Measurements from ENCODE around the gene KLK14.

Gene KLK14

DNA sequence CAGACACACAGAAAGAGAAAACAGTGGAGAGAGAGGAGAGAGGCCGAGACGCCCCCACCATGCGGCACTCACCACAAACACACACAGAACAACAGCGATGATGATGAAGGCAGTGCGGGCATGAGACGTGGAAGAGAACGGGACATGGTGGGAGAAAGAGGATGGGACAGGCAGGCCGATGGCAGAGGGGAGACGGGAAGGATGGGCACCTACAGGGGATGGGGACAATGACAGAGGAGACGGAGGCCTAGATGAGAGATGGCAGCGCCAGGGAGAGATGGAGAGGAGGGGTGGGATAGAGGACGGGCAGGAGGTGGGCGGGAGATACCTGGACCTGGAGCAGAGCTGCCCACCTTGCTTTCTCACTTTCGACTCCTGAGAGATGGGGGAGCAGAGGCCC lies 1.1 kb upstream of the KLK14 start:
- no peak overlapping the region for H3K27ac ChIP-seq (ENCODE audit: extremely low read depth, low read depth, low read length)
- H3K4me1 ChIP-seq (ENCODE audit: control insufficient read depth, insufficient read depth, low read length): no peaks in the 10 kb centered on the region
- TF ChIP-seq WT1 (tag by site-specific recombination; IDR thresholded peaks at IDR 0.05): no peak
- TF ChIP-seq ZNF341 (tag by site-specific recombination; IDR thresholded peaks at IDR 0.05; ENCODE audit: low read depth): no peak
- no peak for TF ChIP-seq ZNF16 (tag by site-specific recombination; IDR thresholded peaks at IDR 0.05; ENCODE audit: low read depth)
- no peak for TF ChIP-seq ZBTB8A (tag by site-specific recombination; IDR thresholded peaks at IDR 0.05)
- TF ChIP-seq ZNF843 (tag by site-specific recombination; IDR thresholded peaks at IDR 0.05): no peak
- TF ChIP-seq ZNF670 (tag by site-specific recombination; IDR thresholded peaks at IDR 0.05; ENCODE audit: low read depth): no peak
- TF ChIP-seq ZNF292 (tag by site-specific recombination; IDR thresholded peaks at IDR 0.05; ENCODE audit: borderline replicate concordance, low read depth): no peak
- TF ChIP-seq, protein P1, sequence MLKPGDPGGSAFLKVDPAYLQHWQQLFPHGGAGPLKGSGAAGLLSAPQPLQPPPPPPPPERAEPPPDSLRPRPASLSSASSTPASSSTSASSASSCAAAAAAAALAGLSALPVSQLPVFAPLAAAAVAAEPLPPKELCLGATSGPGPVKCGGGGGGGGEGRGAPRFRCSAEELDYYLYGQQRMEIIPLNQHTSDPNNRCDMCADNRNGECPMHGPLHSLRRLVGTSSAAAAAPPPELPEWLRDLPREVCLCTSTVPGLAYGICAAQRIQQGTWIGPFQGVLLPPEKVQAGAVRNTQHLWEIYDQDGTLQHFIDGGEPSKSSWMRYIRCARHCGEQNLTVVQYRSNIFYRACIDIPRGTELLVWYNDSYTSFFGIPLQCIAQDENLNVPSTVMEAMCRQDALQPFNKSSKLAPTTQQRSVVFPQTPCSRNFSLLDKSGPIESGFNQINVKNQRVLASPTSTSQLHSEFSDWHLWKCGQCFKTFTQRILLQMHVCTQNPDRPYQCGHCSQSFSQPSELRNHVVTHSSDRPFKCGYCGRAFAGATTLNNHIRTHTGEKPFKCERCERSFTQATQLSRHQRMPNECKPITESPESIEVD (tag by site-specific recombination; IDR thresholded peaks at IDR 0.05): no peak
- H3K36me3 ChIP-seq (ENCODE audit: control insufficient read depth in 2 of 2, insufficient read depth in 1 of 2, low read length in 2 of 2): no peaks in the 10 kb centered on the region
- H3K4me3 ChIP-seq (ENCODE audit: low read depth, low read length): no peak overlapping the region
- ChIA-PET POLR2A (no interaction called here), CTCF (interaction anchor here (0.6 to 0.9 kb wide), 2 partner anchors 11 to 545 kb away, joined by 3 to 7 read pairs; no protein-coding TSS in a partner anchor)
- H3K9me3 ChIP-seq (ENCODE audit: control insufficient read depth, insufficient read depth, low read depth, low read length): no peaks in the 10 kb centered on the region

DNA sequence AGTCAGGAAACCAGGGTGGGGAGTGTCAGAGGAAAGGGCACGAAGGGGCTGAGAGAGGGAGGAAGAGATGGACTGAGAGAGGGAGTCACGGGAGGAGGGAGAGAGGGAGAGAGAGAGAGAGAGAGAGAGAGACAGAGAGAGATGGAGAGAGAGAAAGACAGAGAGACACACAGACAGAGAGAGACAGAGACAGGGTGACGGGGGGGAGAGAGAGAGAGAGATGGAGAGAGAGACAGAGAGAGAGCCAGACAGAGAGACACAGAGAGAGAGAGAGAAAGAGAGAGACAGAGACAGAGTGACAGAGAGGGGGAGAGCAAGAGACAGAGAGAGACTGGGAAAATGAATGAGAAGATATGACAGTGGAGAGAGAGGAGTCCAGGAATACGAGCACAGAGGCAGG lies 494 bp upstream of the KLK14 start:
- no peaks in the 10 kb centered on the region for H3K36me3 ChIP-seq (ENCODE audit: control insufficient read depth in 2 of 2, insufficient read depth in 1 of 2, low read length in 2 of 2)
- no peak overlapping the region for H3K4me3 ChIP-seq (ENCODE audit: low read depth, low read length)

DNA sequence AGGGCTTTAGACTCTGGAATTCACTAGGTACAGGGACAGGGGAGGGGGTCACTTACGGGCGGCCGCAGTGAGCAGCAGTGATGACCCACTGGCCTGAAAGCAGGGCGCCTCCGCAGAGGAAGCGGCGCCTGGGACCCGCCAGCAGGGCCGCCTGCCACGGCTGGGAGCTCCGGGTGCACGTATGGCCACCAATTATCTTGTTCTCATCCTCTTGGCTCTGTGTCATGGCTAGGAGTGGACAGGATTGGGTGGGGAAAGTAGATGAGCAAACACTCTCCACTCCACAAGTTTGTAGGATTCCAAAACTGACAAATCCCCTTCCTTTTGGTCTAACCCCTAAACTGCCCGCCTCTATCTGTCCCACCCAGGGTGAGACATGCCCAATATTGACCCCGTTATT lies 1.2 kb downstream of the KLK14 start:
- CTCF ChIA-PET: interaction anchor here (0.6 to 1.9 kb wide), 3 partner anchors 15 to 114 kb away, joined by 3 to 5 read pairs (median 3); no protein-coding TSS in a partner anchor
- no peaks in the 10 kb centered on the region for H3K36me3 ChIP-seq (ENCODE audit: control insufficient read depth in 2 of 2, insufficient read depth in 1 of 2, low read length in 2 of 2)
- no peaks in the 10 kb centered on the region for H3K9me3 ChIP-seq (ENCODE audit: control insufficient read depth, insufficient read depth, low read depth, low read length)
- POLR2A ChIA-PET: no interaction called here
- H3K4me3 ChIP-seq (ENCODE audit: low read depth, low read length): no peak overlapping the region
- no peaks in the 10 kb centered on the region for H3K4me1 ChIP-seq (ENCODE audit: control insufficient read depth, insufficient read depth, low read length)
- no peak overlapping the region for H3K27ac ChIP-seq (ENCODE audit: extremely low read depth, low read depth, low read length)
- TF ChIP-seq ZNF707 (tag by site-specific recombination; IDR thresholded peaks at IDR 0.05) (no peak), REST (tag by site-specific recombination; IDR thresholded peaks at IDR 0.05) (no peak), ZNF600 (tag by site-specific recombination; IDR thresholded peaks at IDR 0.05) (no peak), ZNF654 (tag by site-specific recombination; IDR thresholded peaks at IDR 0.05; ENCODE audit: low read depth) (no peak), ZSCAN23 (tag by site-specific recombination; IDR thresholded peaks at IDR 0.05) (no peak), ZNF501 (tag by site-specific recombination; IDR thresholded peaks at IDR 0.05) (no peak), BCL11B (tag by site-specific recombination; IDR thresholded peaks at IDR 0.05; ENCODE audit: low read depth) (no peak), IKZF3 (tag by site-specific recombination; IDR thresholded peaks at IDR 0.05) (no peak), ZNF785 (tag by site-specific recombination; IDR thresholded peaks at IDR 0.05) (no peak), ZFHX2 (tag by site-specific recombination; conservative IDR thresholded peaks at IDR 0.05) (no peak), YY1 (tag by site-specific recombination; IDR thresholded peaks at IDR 0.05) (no peak)
- TF ChIP-seq, protein P2, sequence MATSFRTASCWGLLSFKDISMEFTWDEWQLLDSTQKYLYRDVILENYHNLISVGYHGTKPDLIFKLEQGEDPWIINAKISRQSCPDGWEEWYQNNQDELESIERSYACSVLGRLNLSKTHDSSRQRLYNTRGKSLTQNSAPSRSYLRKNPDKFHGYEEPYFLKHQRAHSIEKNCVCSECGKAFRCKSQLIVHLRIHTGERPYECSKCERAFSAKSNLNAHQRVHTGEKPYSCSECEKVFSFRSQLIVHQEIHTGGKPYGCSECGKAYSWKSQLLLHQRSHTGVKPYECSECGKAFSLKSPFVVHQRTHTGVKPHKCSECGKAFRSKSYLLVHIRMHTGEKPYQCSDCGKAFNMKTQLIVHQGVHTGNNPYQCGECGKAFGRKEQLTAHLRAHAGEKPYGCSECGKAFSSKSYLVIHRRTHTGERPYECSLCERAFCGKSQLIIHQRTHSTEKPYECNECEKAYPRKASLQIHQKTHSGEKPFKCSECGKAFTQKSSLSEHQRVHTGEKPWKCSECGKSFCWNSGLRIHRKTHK (tag by site-specific recombination; IDR thresholded peaks at IDR 0.05): no peak

More for the DNA sequence above, 494 bp upstream of the KLK14 start:
- TF ChIP-seq ZNF266 (tag by site-specific recombination; IDR thresholded peaks at IDR 0.05; ENCODE audit: low read depth): 0 out of 2 replicates have a peak, but pooled peaks have one; percentile 35
- no peak for TF ChIP-seq ZBTB21 (tag by site-specific recombination; IDR thresholded peaks at IDR 0.05)
- peak; percentile 97 for TF ChIP-seq ZNF596 (tag by site-specific recombination; IDR thresholded peaks at IDR 0.05)
- Histone ChIP-seq H3K27ac (ENCODE audit: extremely low read depth, low read depth, low read length) (no peak overlapping the region), H3K4me1 (ENCODE audit: control insufficient read depth, insufficient read depth, low read length) (no peaks in the 10 kb centered on the region), H3K9me3 (ENCODE audit: control insufficient read depth, insufficient read depth, low read depth, low read length) (no peaks in the 10 kb centered on the region)
- POLR2A ChIA-PET: no interaction called here
- CTCF ChIA-PET: no interaction called here

Data from HEK293 (cell line).